ENCODE data around the gene RRAS2.
"Not testable (repeated sequence)": the region's sequence is repeated elsewhere in the genome, so short reads cannot be mapped to it uniquely, and the experiment has no call there.

RRAS2 gene

GRCh38 chr11:14347991-14348390, 11.0 kb downstream of the RRAS2 start:
- no peak for DNase-seq (ENCODE audit: low read depth)
- TF ChIP-seq CTCF (conservative IDR thresholded peaks at IDR 0.05; ENCODE audit: low read depth, low read length) = no peak
- H3K4me3 ChIP-seq (ENCODE audit: low read length) = no peak overlapping the region

GRCh38 chr11:14347494-14347893, 11.5 kb downstream of the RRAS2 start:
- DNase-seq (ENCODE audit: low read depth) = no peak
- TF ChIP-seq CTCF (conservative IDR thresholded peaks at IDR 0.05; ENCODE audit: low read depth, low read length) = no peak
- H3K4me3 ChIP-seq (ENCODE audit: low read length) = no peak overlapping the region

GRCh38 chr11:14346303-14346955, 12.6 kb downstream of the RRAS2 start:
- TF ChIP-seq CTCF (conservative IDR thresholded peaks at IDR 0.05; ENCODE audit: low read depth, low read length) = no peak
- no peak overlapping the region for H3K4me3 ChIP-seq (ENCODE audit: low read length)
- DNase-seq (ENCODE audit: low read depth) = no peak

GRCh38 chr11:14345668-14346067, 13.3 kb downstream of the RRAS2 start:
- H3K4me3 ChIP-seq (ENCODE audit: low read length) = no peak overlapping the region
- TF ChIP-seq CTCF (conservative IDR thresholded peaks at IDR 0.05; ENCODE audit: low read depth, low read length) = no peak
- DNase-seq (ENCODE audit: low read depth) = no peak

- H3K4me3 ChIP-seq (ENCODE audit: low read length); DNase-seq (ENCODE audit: low read depth): not testable (repeated sequence)
Measured at GRCh38 chr11:14345016-14345415, 14.0 kb downstream of the RRAS2 start.

GRCh38 chr11:14342906-14343305, 16.1 kb downstream of the RRAS2 start:
- H3K4me3 ChIP-seq (ENCODE audit: low read length) = no peak overlapping the region
- no peak for TF ChIP-seq CTCF (conservative IDR thresholded peaks at IDR 0.05; ENCODE audit: low read depth, low read length)
- DNase-seq (ENCODE audit: low read depth) = no peak

- H3K4me3 ChIP-seq (ENCODE audit: low read length) = no peak overlapping the region
- DNase-seq (ENCODE audit: low read depth) = no peak
- no peak for TF ChIP-seq CTCF (conservative IDR thresholded peaks at IDR 0.05; ENCODE audit: low read depth, low read length)
Measured at GRCh38 chr11:14341968-14342367, 17.0 kb downstream of the RRAS2 start.
